ENCODE results near the gene OPRD1. TPM values are rescaled to one million over a fixed set of nuclear protein-coding genes. Genes with fewer than 3 reads are reported as not detected.
"Not testable (repeated sequence)": the region's sequence is repeated elsewhere in the genome, so short reads cannot be mapped to it uniquely, and the experiment has no call there.

Gene OPRD1
- total and polyA plus RNA-seq, 3 donors from 2014 or later = 0.18 to 0.74 (median 0.63) TPM

DNA sequence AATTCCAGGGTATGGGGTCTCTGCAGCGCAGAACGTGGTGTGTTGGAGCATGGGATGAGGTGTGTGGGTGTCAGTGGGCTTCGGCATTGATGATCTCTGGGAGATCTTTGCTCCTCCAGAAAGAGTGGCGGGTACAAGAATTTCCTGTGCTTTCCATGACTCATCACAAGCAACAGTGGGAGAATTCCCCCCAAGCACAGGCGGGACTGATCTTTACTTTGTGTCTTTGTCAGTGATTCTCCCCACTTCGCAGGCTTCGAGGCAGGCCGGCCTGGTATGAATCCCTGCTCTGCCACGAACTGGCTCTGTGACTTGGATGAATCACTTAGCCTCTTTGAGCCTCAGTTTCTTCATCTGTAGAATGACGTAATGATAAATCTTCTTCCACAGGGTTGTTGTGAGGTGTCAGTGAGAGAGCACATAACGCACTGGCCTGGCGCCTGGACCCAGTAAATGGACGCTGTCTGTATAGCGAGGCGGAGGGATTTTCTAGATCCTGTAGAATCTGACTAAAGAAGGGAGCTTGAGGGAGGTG is 2.0 kb downstream of the OPRD1 start:
- peaks cover 7% of the 10 kb centered on the region for H3K4me1 ChIP-seq
- H3K27me3 ChIP-seq = no peaks in the 10 kb centered on the region
- TF ChIP-seq, protein P1, sequence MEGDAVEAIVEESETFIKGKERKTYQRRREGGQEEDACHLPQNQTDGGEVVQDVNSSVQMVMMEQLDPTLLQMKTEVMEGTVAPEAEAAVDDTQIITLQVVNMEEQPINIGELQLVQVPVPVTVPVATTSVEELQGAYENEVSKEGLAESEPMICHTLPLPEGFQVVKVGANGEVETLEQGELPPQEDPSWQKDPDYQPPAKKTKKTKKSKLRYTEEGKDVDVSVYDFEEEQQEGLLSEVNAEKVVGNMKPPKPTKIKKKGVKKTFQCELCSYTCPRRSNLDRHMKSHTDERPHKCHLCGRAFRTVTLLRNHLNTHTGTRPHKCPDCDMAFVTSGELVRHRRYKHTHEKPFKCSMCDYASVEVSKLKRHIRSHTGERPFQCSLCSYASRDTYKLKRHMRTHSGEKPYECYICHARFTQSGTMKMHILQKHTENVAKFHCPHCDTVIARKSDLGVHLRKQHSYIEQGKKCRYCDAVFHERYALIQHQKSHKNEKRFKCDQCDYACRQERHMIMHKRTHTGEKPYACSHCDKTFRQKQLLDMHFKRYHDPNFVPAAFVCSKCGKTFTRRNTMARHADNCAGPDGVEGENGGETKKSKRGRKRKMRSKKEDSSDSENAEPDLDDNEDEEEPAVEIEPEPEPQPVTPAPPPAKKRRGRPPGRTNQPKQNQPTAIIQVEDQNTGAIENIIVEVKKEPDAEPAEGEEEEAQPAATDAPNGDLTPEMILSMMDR (IDR thresholded peaks at IDR 0.05) = no peak
- no peak for TF ChIP-seq POLR2A (IDR thresholded peaks at IDR 0.05)
- intact Hi-C loops (cut with DNase I; ENCODE audit: low total_unique reads) = no loop called here
- DNase-seq = no peak
- H3K27ac ChIP-seq = no peak overlapping the region
- H3K36me3 ChIP-seq (ENCODE audit: low read depth, missing control alignments) = no peaks in the 10 kb centered on the region
- no peak overlapping the region for H3K4me3 ChIP-seq
- 72 to 76% methylated on average over 10 to 15 of the region's 15 CpGs for WGBS, 2 donors
- H3K9me3 ChIP-seq = no peaks in the 10 kb centered on the region

DNA sequence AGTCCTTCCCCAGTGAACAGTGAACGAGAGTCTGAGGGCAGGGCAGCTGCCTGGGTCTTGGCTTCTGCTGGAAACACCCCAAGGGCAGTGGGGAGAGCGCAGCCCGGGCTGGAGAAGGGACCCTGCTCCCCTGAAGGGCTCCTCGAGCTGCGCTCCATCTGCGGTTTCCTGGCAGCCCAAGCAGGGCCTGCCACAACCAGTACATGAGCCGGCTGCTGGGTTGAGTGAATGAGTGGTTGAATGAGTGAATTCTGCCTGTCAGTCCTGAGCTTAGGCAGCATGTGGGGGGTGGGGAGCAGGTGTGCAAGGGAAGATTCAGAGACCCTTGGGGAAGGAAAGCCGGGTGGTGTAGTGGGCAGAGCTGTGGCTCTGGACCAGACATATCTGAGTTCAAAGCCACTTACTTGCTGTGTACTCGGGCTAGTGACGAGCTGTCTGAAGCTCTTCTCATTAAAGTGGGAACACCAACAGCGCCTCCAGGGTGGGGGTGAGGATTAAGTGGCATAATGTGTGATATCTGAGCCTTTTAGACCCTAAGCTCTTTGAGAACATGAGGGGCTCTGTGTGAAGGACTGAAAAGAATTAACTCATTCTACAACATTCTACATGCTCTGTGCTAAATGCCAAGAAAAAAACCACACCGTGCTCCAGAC is 3.7 kb downstream of the OPRD1 start:
- Histone ChIP-seq H3K27ac (no peak overlapping the region), H3K9me3 (no peaks in the 10 kb centered on the region), H3K4me3 (no peak overlapping the region), H3K4me1 (peaks cover 7% of the 10 kb centered on the region), H3K27me3 (no peaks in the 10 kb centered on the region), H3K36me3 (ENCODE audit: low read depth, missing control alignments) (no peaks in the 10 kb centered on the region)
- DNase-seq = no peak
- intact Hi-C loops (cut with DNase I; ENCODE audit: low total_unique reads) = no loop called here
- TF ChIP-seq, protein P1 (IDR thresholded peaks at IDR 0.05) = no peak
- TF ChIP-seq POLR2A (IDR thresholded peaks at IDR 0.05) = no peak
- WGBS, 2 donors = 43 to 58% methylated on average over 6 to 12 of the region's 12 CpGs

DNA sequence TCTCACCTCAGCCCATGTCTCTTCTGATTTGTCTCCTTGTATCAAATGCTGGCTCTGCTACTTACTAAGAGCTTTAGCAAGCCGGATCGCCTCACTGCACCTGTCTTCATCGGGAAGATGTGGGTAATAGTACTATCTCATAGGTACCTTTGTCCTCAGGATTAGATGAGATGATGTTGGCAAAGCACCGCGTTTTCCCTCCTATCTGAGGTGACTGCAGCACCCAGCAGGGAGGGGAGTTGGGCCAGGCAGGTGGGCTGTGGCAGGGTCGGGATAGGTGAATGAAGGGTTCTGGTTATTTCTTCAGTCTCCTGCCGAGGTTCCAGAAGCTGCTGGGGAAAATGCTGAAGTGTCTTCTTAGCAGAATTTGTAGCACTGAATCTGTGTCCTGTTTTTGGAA is 5.2 kb downstream of the OPRD1 start:
- intact Hi-C loops (cut with DNase I; ENCODE audit: low total_unique reads) = no loop called here
- H3K36me3 ChIP-seq (ENCODE audit: low read depth, missing control alignments) = no peaks in the 10 kb centered on the region
- DNase-seq = no peak
- 81 to 86% methylated on average over 7 of the region's 7 CpGs for WGBS, 2 donors
- no peak overlapping the region for H3K27ac ChIP-seq
- no peaks in the 10 kb centered on the region for H3K9me3 ChIP-seq
- peaks cover 7% of the 10 kb centered on the region for H3K4me1 ChIP-seq
- no peaks in the 10 kb centered on the region for H3K27me3 ChIP-seq
- H3K4me3 ChIP-seq = no peak overlapping the region
- no peak for TF ChIP-seq POLR2A (IDR thresholded peaks at IDR 0.05)
- TF ChIP-seq, protein P1 (IDR thresholded peaks at IDR 0.05) = no peak

DNA sequence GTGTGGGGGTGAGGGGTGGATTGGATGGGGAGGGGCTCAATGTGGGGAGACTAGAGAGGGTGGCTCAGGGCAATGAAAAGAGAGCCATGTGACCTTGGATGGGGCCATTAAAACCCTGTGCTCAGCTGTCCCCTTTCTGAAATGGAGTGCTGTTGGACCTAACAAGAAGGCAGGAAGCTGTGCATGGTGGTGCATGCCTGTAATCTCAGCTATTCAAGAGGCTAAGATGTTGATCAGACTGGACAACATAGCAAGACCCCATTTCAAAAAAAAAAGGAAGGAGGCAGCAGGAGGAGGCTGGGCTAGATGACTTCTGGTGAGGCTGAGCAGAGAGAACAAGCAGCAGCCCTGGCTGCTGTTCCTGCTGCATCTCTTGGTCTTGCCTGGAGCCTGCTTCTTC is 7.0 kb downstream of the OPRD1 start:
- Histone ChIP-seq H3K9me3 (no peaks in the 10 kb centered on the region), H3K36me3 (ENCODE audit: low read depth, missing control alignments) (no peaks in the 10 kb centered on the region), H3K4me3 (no peak overlapping the region), H3K27me3 (no peaks in the 10 kb centered on the region), H3K27ac (no peak overlapping the region), H3K4me1 (peaks cover 7% of the 10 kb centered on the region)
- TF ChIP-seq POLR2A (IDR thresholded peaks at IDR 0.05) = no peak
- TF ChIP-seq, protein P1 (IDR thresholded peaks at IDR 0.05) = no peak
- DNase-seq = no peak
- intact Hi-C loops (cut with DNase I; ENCODE audit: low total_unique reads) = no loop called here

DNA sequence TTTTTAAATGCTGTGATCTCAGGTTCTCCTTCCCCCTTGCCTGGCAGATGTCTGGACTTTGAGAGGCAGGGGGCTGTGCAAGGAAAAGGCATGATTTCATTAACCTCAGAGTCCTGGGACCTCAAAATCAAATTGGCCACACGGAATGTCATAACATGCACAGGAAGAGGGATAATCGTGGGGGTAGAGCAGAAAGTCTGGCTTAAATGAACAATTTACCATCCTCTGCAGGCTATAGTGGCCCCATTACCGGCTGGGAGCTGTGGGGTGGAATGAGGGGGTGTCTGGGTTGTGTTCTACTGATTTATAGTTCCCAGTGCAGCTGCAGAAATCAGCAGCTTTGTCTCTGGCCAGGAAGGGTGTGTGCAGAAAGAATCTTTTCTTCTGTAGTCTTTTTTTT is 10.8 kb downstream of the OPRD1 start:
- TF ChIP-seq, protein P1 (IDR thresholded peaks at IDR 0.05) = no peak
- no peak for TF ChIP-seq POLR2A (IDR thresholded peaks at IDR 0.05)
- H3K36me3 ChIP-seq (ENCODE audit: low read depth, missing control alignments) = no peaks in the 10 kb centered on the region
- no peak overlapping the region for H3K27ac ChIP-seq
- DNase-seq = no peak
- no peaks in the 10 kb centered on the region for H3K27me3 ChIP-seq
- H3K4me3 ChIP-seq = no peak overlapping the region
- H3K4me1 ChIP-seq = no peaks in the 10 kb centered on the region
- WGBS, 2 donors = 24 to 43% methylated on average over 3 of the region's 3 CpGs
- no peaks in the 10 kb centered on the region for H3K9me3 ChIP-seq
- intact Hi-C loops (cut with DNase I; ENCODE audit: low total_unique reads) = no loop called here

DNA sequence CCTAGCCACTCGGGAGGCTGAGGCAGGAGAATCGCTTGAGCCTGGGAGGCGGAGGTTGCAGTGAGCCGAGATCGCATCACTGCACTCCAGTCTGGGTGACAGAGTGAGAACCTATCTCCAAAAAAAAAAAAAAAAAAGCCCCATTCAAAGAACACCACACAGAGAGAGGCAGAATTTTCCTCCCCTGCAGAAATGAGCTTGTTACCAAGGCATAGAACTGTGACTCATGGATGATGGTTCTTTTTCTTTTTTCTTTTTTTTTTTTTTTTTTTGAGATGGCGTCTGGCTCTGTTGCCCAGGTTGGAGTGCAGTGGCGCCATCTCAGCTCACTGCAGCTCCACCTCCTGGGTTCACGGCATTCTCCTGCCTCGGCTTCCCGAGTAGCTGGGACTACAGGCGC is 12.1 kb downstream of the OPRD1 start:
- DNase-seq; H3K4me1 ChIP-seq; intact Hi-C loops (cut with DNase I; ENCODE audit: low total_unique reads); H3K27ac ChIP-seq; H3K27me3 ChIP-seq; H3K36me3 ChIP-seq (ENCODE audit: low read depth, missing control alignments); H3K4me3 ChIP-seq; H3K9me3 ChIP-seq: not testable (repeated sequence)
- WGBS, 2 donors = 90 to 91% methylated on average over 11 of the region's 11 CpGs

DNA sequence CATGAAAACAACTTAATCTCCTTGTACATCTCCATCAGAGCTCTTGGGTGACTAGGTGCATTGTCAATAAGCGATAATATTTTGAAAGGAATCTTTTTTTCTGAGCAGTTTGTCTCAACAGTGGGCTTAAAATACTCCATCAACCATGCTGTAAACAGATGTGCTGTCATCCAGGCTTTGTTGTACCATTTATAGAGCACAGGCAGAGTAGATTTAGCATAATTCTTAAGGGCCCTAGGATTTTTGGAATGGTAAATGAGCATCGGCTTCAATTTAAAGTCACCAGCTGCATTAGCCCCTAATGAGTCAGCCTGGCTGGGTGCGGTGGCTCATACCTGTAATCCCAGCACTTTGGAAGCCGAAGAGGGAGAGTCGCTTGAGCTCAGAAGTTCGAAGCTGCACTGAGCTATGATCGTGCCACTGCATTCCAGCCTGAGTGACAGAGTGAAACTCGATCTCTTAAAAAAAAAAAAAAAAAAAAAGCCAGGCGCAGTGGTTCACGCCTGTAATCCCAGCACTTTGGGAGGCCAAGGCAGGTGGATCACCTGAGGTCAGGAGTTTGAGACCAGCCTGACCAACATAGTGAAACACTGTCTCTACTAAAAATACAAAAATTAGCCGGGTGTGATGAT is 16.4 kb downstream of the OPRD1 start:
- intact Hi-C loops (cut with DNase I; ENCODE audit: low total_unique reads); H3K36me3 ChIP-seq (ENCODE audit: low read depth, missing control alignments); H3K4me3 ChIP-seq; H3K4me1 ChIP-seq; H3K27ac ChIP-seq; DNase-seq; H3K27me3 ChIP-seq; H3K9me3 ChIP-seq: not testable (repeated sequence)
- WGBS, 2 donors = 66 to 72% methylated on average over 11 of the region's 11 CpGs

Data from testis (tissue), 3 donors.